ENCODE data around the gene EPHB1.

Gene EPHB1

GRCh38 chr3:134798681-134799311, 3.7 kb downstream of the EPHB1 start:
- no peaks in the 10 kb centered on the region for H3K27me3 ChIP-seq (ENCODE audit: insufficient read depth, low read length)
- H3K4me3 ChIP-seq (ENCODE audit: low read depth, low read length, poor library complexity, severe bottlenecking) = no peak overlapping the region
- H2AFZ ChIP-seq (ENCODE audit: low read length) = no peak overlapping the region
- no peaks in the 10 kb centered on the region for H4K20me1 ChIP-seq (ENCODE audit: insufficient read depth, low read length)
- no peaks in the 10 kb centered on the region for H3F3A ChIP-seq (ENCODE audit: insufficient read depth, low read length)
- no peak overlapping the region for H3K27ac ChIP-seq (ENCODE audit: low read depth, low read length, poor library complexity, severe bottlenecking)
- no peak overlapping the region for H3K9ac ChIP-seq (ENCODE audit: low read length)
- H3K4me2 ChIP-seq (ENCODE audit: low read length) = no peak overlapping the region
- TF ChIP-seq EZH2 (IDR thresholded peaks at IDR 0.05; ENCODE audit: borderline replicate concordance, low read length) = no peak
- TF ChIP-seq CTCF (IDR thresholded peaks at IDR 0.05; ENCODE audit: low read length) = no peak
- H3K9me2 ChIP-seq (ENCODE audit: low read depth, low read length) = no peaks in the 10 kb centered on the region
- H3K79me2 ChIP-seq (ENCODE audit: insufficient read depth, low read length) = no peaks in the 10 kb centered on the region
- no peaks in the 10 kb centered on the region for H3K9me3 ChIP-seq (ENCODE audit: low read length)
- peaks cover 3% of the 10 kb centered on the region for H3K4me1 ChIP-seq (ENCODE audit: insufficient read depth, low read length, severe bottlenecking)
- no peaks in the 10 kb centered on the region for H3K36me3 ChIP-seq (ENCODE audit: insufficient read depth, low read length)

GRCh38 chr3:134799393-134799792, 4.3 kb downstream of the EPHB1 start:
- H3K27ac ChIP-seq (ENCODE audit: low read depth, low read length, poor library complexity, severe bottlenecking) = no peak overlapping the region
- H2AFZ ChIP-seq (ENCODE audit: low read length) = no peak overlapping the region
- no peaks in the 10 kb centered on the region for H3K79me2 ChIP-seq (ENCODE audit: insufficient read depth, low read length)
- no peaks in the 10 kb centered on the region for H4K20me1 ChIP-seq (ENCODE audit: insufficient read depth, low read length)
- no peaks in the 10 kb centered on the region for H3K36me3 ChIP-seq (ENCODE audit: insufficient read depth, low read length)
- no peak overlapping the region for H3K9ac ChIP-seq (ENCODE audit: low read length)
- H3K4me1 ChIP-seq (ENCODE audit: insufficient read depth, low read length, severe bottlenecking) = peaks cover 3% of the 10 kb centered on the region
- no peaks in the 10 kb centered on the region for H3K27me3 ChIP-seq (ENCODE audit: insufficient read depth, low read length)
- H3K9me3 ChIP-seq (ENCODE audit: low read length) = no peaks in the 10 kb centered on the region
- no peaks in the 10 kb centered on the region for H3K9me2 ChIP-seq (ENCODE audit: low read depth, low read length)
- no peak overlapping the region for H3K4me2 ChIP-seq (ENCODE audit: low read length)
- TF ChIP-seq CTCF (IDR thresholded peaks at IDR 0.05; ENCODE audit: low read length) (no peak), EZH2 (IDR thresholded peaks at IDR 0.05; ENCODE audit: borderline replicate concordance, low read length) (no peak)
- H3K4me3 ChIP-seq (ENCODE audit: low read depth, low read length, poor library complexity, severe bottlenecking) = no peak overlapping the region
- H3F3A ChIP-seq (ENCODE audit: insufficient read depth, low read length) = no peaks in the 10 kb centered on the region

- Histone ChIP-seq H3K27me3 (ENCODE audit: insufficient read depth, low read length) (no peaks in the 10 kb centered on the region), H2AFZ (ENCODE audit: low read length) (no peak overlapping the region), H3K4me1 (ENCODE audit: insufficient read depth, low read length, severe bottlenecking) (no peaks in the 10 kb centered on the region), H3K4me2 (ENCODE audit: low read length) (no peak overlapping the region), H3K9me3 (ENCODE audit: low read length) (no peaks in the 10 kb centered on the region), H3F3A (ENCODE audit: insufficient read depth, low read length) (no peaks in the 10 kb centered on the region), H3K36me3 (ENCODE audit: insufficient read depth, low read length) (no peaks in the 10 kb centered on the region), H3K79me2 (ENCODE audit: insufficient read depth, low read length) (no peaks in the 10 kb centered on the region), H3K27ac (ENCODE audit: low read depth, low read length, poor library complexity, severe bottlenecking) (no peak overlapping the region), H4K20me1 (ENCODE audit: insufficient read depth, low read length) (no peaks in the 10 kb centered on the region), H3K4me3 (ENCODE audit: low read depth, low read length, poor library complexity, severe bottlenecking) (no peak overlapping the region), H3K9me2 (ENCODE audit: low read depth, low read length) (no peaks in the 10 kb centered on the region), H3K9ac (ENCODE audit: low read length) (no peak overlapping the region)
- no peak for TF ChIP-seq CTCF (IDR thresholded peaks at IDR 0.05; ENCODE audit: low read length)
- TF ChIP-seq EZH2 (IDR thresholded peaks at IDR 0.05; ENCODE audit: borderline replicate concordance, low read length) = no peak
Observed at GRCh38 chr3:134801204-134801958, 6.3 kb downstream of the EPHB1 start.
